Gastrocnemius medialis (tissue), 4 donors: Measurements from ENCODE around the gene RPUSD2. TPM values are rescaled to one million over a fixed set of nuclear protein-coding genes. Genes with fewer than 3 reads are reported as not detected.

ENCODE experiments used
- ATAC-seq, 2 donors: fragments of 150-250 bp; one replicate each; pipeline ENCODE4 v1.9.1; 2016
- DNase-seq, 2 donors: peaks; one replicate each; pipeline ENCODE4 v3.0.0-alpha.2; 2019
- H3K27ac ChIP-seq, 4 donors: fragments of 200-600 bp; sonication (generic); 1 replicate in 1 of 4; 2 replicates in 3 of 4; pipeline ENCODE4 v1.5.1; 2016 to 2018; ENCODE audit warnings: mild to moderate bottlenecking in 2 of 4, moderate library complexity in 1 of 4
- H3K27me3 ChIP-seq, 3 donors: fragments of 200-600 bp; sonication (generic) in 2 of 3; 1 replicate in 1 of 3; 2 replicates in 2 of 3; pipeline versions ENCODE4 v1.5.1 to v1.6.0; 2016 to 2019; ENCODE audit warnings: mild to moderate bottlenecking in 1 of 3, moderate library complexity in 1 of 3
- H3K36me3 ChIP-seq, 2 donors: fragments of 200-600 bp; sonication (generic) in 1 of 2; one replicate each; pipeline ENCODE4 v1.5.1; 2017 to 2018
- H3K4me1 ChIP-seq, 2 donors: fragments of 200-600 bp; sonication (generic) in 1 of 2; one replicate each; pipeline ENCODE4 v1.5.1; 2016 to 2017; ENCODE audit warnings: mild to moderate bottlenecking in 2 of 2
- H3K4me3 ChIP-seq, 4 donors: fragments of 200-600 bp; sonication (generic) in 3 of 4; 1 replicate in 1 of 4; 2 replicates in 3 of 4; pipeline ENCODE4 v1.5.1; 2016 to 2019; ENCODE audit warnings: mild to moderate bottlenecking in 2 of 4
- H3K9me3 ChIP-seq, 3 donors: fragments of 200-600 bp; sonication (generic) in 2 of 3; 1 replicate in 1 of 3; 2 replicates in 2 of 3; pipeline ENCODE4 v1.5.1; 2016 to 2019
- POLR2A ChIP-seq, 2 donors: fragments of 450-650 bp; IDR thresholded peaks; one replicate each; pipeline ENCODE4 v1.6.1; 2017; ENCODE audit warnings: antibody characterized with exemption in 2 of 2, mild to moderate bottlenecking in 2 of 2, moderate library complexity in 2 of 2
- in situ Hi-C, 4 donors: fragments of 200-750 bp; cut with MboI; loops; one replicate each; pipeline versions ENCODE4 v1.15.0 to v1.8.0; 2017; ENCODE audit warnings: low sequenced_read_pairs in 4 of 4
- intact Hi-C: fragments of 100-400 bp; cut with DNase I; formaldehyde crosslinking; loops from one replicate; pipeline ENCODE4 v1.15.1; 2023; ENCODE audit warnings: low total_unique reads
- total RNA-seq, 4 donors: library from RNA; depleted of rRNA; stranded (reverse); fragments of >200 nt; gene quantifications; one replicate each; pipeline versions ENCODE4 v1.1.0 to v1.2.3, GENCODE V29; 2016
- TF ChIP-seq, protein P1 (sequence below), 5 experiments: fragments of 450-650 bp in 3 of 5; fragments of 200-600 bp in 2 of 5; sonication (generic) in 2 of 5; IDR thresholded peaks in 4 of 5; conservative IDR thresholded peaks in 1 of 5; 1 replicate in 4 of 5; 2 replicates in 1 of 5; pipeline ENCODE4 v1.5.1; 2016 to 2019; ENCODE audit warnings: antibody characterized with exemption in 5 of 5, mild to moderate bottlenecking in 3 of 5, moderate library complexity in 3 of 5

Gene RPUSD2
- total RNA-seq, 4 donors from 2014 or later = 4.5 to 9.1 (median 6.5) TPM

DNA sequence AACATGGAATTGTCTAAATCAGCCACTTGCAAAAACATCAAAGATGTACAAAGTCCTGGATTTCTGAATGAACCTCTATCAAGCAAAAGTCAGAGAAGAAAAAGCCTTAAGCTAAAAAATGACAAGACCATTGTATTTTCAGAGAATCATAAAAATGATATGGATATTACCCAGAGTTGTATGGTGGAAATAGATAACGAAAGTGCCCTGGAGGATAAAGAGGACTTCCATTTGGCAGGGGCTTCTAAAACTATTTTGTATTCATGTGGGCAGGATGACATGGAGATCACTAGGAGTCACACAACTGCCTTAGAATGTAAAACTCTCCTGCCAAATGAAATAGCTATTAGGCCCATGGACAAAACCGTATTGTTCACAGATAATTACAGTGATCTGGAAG, 54.3 kb downstream of the RPUSD2 start:
- Histone ChIP-seq H3K4me1 (no peaks in the 10 kb centered on the region), H3K27ac (no peak overlapping the region), H3K9me3 (no peaks in the 10 kb centered on the region), H3K27me3 (no peaks in the 10 kb centered on the region), H3K36me3 (no peaks in the 10 kb centered on the region), H3K4me3 (no peak overlapping the region)
- intact Hi-C loops (no loop called here), in situ Hi-C loops (no loop called here)
- DNase-seq (no peak), ATAC-seq (no peak)
- TF ChIP-seq, protein P1, sequence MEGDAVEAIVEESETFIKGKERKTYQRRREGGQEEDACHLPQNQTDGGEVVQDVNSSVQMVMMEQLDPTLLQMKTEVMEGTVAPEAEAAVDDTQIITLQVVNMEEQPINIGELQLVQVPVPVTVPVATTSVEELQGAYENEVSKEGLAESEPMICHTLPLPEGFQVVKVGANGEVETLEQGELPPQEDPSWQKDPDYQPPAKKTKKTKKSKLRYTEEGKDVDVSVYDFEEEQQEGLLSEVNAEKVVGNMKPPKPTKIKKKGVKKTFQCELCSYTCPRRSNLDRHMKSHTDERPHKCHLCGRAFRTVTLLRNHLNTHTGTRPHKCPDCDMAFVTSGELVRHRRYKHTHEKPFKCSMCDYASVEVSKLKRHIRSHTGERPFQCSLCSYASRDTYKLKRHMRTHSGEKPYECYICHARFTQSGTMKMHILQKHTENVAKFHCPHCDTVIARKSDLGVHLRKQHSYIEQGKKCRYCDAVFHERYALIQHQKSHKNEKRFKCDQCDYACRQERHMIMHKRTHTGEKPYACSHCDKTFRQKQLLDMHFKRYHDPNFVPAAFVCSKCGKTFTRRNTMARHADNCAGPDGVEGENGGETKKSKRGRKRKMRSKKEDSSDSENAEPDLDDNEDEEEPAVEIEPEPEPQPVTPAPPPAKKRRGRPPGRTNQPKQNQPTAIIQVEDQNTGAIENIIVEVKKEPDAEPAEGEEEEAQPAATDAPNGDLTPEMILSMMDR (IDR thresholded peaks at IDR 0.05 in 4 of 5, conservative IDR thresholded peaks at IDR 0.05 in 1 of 5) = no peak
- no peak for TF ChIP-seq POLR2A (IDR thresholded peaks at IDR 0.05)

Other genes starting within 250 kb of the RPUSD2 start
- gene INAFM2, start 245.6 kb upstream of the RPUSD2 start, total RNA-seq = 10 to 100 TPM; 17.2 to 28.1 (median 17.7) TPM
- gene CCDC9B, start 228.4 kb upstream of the RPUSD2 start, total RNA-seq = 10 to 100 TPM; 14.4 to 55.1 (median 20.5) TPM
- gene PHGR1, start 218.3 kb upstream of the RPUSD2 start, total RNA-seq = 10 to 100 TPM in 1 of 4 donors, not detected in 3; 12.1 TPM
- under 1 TPM; 0.02 to 0.12 (median 0.06) TPM for gene DISP2, start 211.1 kb upstream of the RPUSD2 start, total RNA-seq
- gene KNSTRN, start 186.6 kb upstream of the RPUSD2 start, total RNA-seq = 10 to 100 TPM; 10.8 to 30.9 (median 22.1) TPM
- 10 to 100 TPM; 27.4 to 34.1 (median 29.1) TPM for gene IVD, start 163.5 kb upstream of the RPUSD2 start, total RNA-seq
- 10 to 100 TPM in 3 of 4 donors, 1 to 10 TPM in 1; 8.8 to 27.4 (median 13.5) TPM for gene BAHD1, start 128.3 kb upstream of the RPUSD2 start, total RNA-seq
- gene CHST14, start 98.3 kb upstream of the RPUSD2 start, total RNA-seq = 1 to 10 TPM; 3.0 to 5.2 (median 3.9) TPM
- 10 to 100 TPM; 11.9 to 24.2 (median 17.2) TPM for gene CCDC32, start 4.3 kb upstream of the RPUSD2 start, total RNA-seq
- gene KNL1, start 24.9 kb downstream of the RPUSD2 start, total RNA-seq = under 1 TPM in 3 of 4 donors, not detected in 1; 0.10 to 0.33 (median 0.33) TPM
- gene RAD51, start 125.9 kb downstream of the RPUSD2 start, total RNA-seq = under 1 TPM in 3 of 4 donors, not detected in 1; 0.56 to 0.75 (median 0.60) TPM
- gene RMDN3, start 186.0 kb downstream of the RPUSD2 start, total RNA-seq = 10 to 100 TPM; 12.7 to 55.3 (median 19.6) TPM
- 10 to 100 TPM in 3 of 4 donors, under 1 TPM in 1; 0.49 to 16.9 (median 14.4) TPM for gene GCHFR, start 194.8 kb downstream of the RPUSD2 start, total RNA-seq
- gene C15orf62, start 200.7 kb downstream of the RPUSD2 start, total RNA-seq = under 1 TPM in 2 of 4 donors, not detected in 2; 0.09 to 0.49 TPM
- 10 to 100 TPM; 11.4 to 18.9 (median 14.7) TPM for gene ZFYVE19, start 237.8 kb downstream of the RPUSD2 start, total RNA-seq
- gene DNAJC17, start 238.2 kb downstream of the RPUSD2 start, total RNA-seq = 10 to 100 TPM in 2 of 4 donors, 1 to 10 TPM in 2; 5.3 to 25.0 (median 11.4) TPM